HCT116 (cell line): ENCODE results near the gene SLC6A7. TPM values are rescaled to one million over a fixed set of nuclear protein-coding genes. Genes with fewer than 3 reads are reported as not detected.

ENCODE experiments used
- ATAC-seq: fragments of 200-7000 bp; cut with Tn5 transposase; 2 replicates; pipeline ENCODE4 v1.9.1; 2020; ENCODE audit warnings: mild to moderate bottlenecking, moderate library complexity
- BruUV-seq: library from RNA; stranded (reverse); fragments of 400-500 nt; replicated peaks from 2 replicates; lab custom pipeline; 2021; lab: Mats Ljungman, UMichigan
- CTCF ChIA-PET: fragments of 300-600 bp; sonication (Branson Sonifier 250); formaldehyde crosslinking; loops from one replicate; lab custom pipeline; 2021; ENCODE audit warnings: antibody characterized with exemption; lab: Charles Lee
- POLR2A ChIA-PET: fragments of 300-600, 350-600 bp; sonication (Branson Sonifier 250); formaldehyde crosslinking; loops from one replicate; lab custom pipeline; 2021; ENCODE audit warnings: antibody characterized with exemption; lab: Charles Lee
- RAD21 ChIA-PET, 2 experiments: fragments of 300-600 bp; sonication (Branson Sonifier 250); formaldehyde crosslinking; loops; one replicate each; lab custom pipeline; 2023; ENCODE audit warnings: low total read pairs in 2 of 2; ENCODE audit not compliant: uncharacterized antibody in 2 of 2, unreplicated experiment in 2 of 2, low non-redundant PET in 1 of 2; lab: Charles Lee
- DNase-seq: peaks from one replicate; pipeline ENCODE4 v3.0.0-alpha.2; 2010; ENCODE audit warnings: low read depth, low spot score
- H2AFZ ChIP-seq: fragments of 200-600 bp; shearing (Covaris generic), sonication (generic); 2 replicates; pipeline ENCODE4 v1.6.1; 2017; ENCODE audit warnings: low read depth, mixed run types, mixed read lengths, antibody characterized with exemption, low read length; ENCODE audit not compliant: poor library complexity, severe bottlenecking
- H3K27ac ChIP-seq: 2 replicates; pipeline ENCODE4 v1.5.1; 2012; ENCODE audit warnings: low read depth, low read length
- H3K27me3 ChIP-seq: fragments of 200-600 bp; sonication (generic); 2 replicates; pipeline ENCODE4 v1.6.1; 2016; ENCODE audit warnings: mixed run types, low read length, mixed read lengths; ENCODE audit not compliant: insufficient read depth
- H3K36me3 ChIP-seq, 2 experiments: fragments of 200-500 bp in 1 of 2; fragments of 200-600 bp in 1 of 2; sonication (Bioruptor generic) in 1 of 2; sonication (generic) in 1 of 2; 2 replicates each; pipeline versions ENCODE4 v1.5.1 to v1.6.1; 2014 to 2016; ENCODE audit warnings: low read length in 2 of 2, inconsistent platforms in 1 of 2, mixed read lengths in 1 of 2, mixed run types in 1 of 2; ENCODE audit not compliant: insufficient read depth in 2 of 2, control insufficient read depth in 1 of 2
- H3K4me1 ChIP-seq, 2 experiments: fragments of 200-600 bp in 1 of 2; sonication (generic) in 1 of 2; 2 replicates each; pipeline versions ENCODE4 v1.5.1 to v1.6.1; 2012 to 2017; ENCODE audit warnings: low read length in 2 of 2, inconsistent platforms in 1 of 2, mild to moderate bottlenecking in 1 of 2, mixed read lengths in 1 of 2, mixed run types in 1 of 2, moderate library complexity in 1 of 2; ENCODE audit not compliant: insufficient read depth in 2 of 2, control insufficient read depth in 1 of 2
- H3K4me2 ChIP-seq: fragments of 200-600 bp; sonication (generic); 2 replicates; pipeline ENCODE4 v1.6.1; 2017; ENCODE audit warnings: mixed run types, low read length, mixed read lengths
- H3K4me3 ChIP-seq, 2 experiments: fragments of 200-600 bp in 1 of 2; sonication (generic) in 1 of 2; replicated peaks in 1 of 2; 2 replicates each; pipeline ENCODE4 v1.5.1; 2011 to 2016; ENCODE audit warnings: low read length in 2 of 2, control low read depth in 1 of 2, low read depth in 1 of 2, mild to moderate bottlenecking in 1 of 2, mixed read lengths in 1 of 2, mixed run types in 1 of 2
- H3K79me2 ChIP-seq: fragments of 200-600 bp; sonication (generic); 2 replicates; pipeline ENCODE4 v1.6.1; 2017; ENCODE audit warnings: mild to moderate bottlenecking, mixed run types, low read length, moderate library complexity, mixed read lengths; ENCODE audit not compliant: insufficient read depth
- H3K9ac ChIP-seq: fragments of 200-600 bp; sonication (generic); 2 replicates; pipeline ENCODE4 v1.6.1; 2016; ENCODE audit warnings: low read length, mixed read lengths
- H3K9me2 ChIP-seq: fragments of 200-600 bp; sonication (generic), shearing (Covaris generic); 2 replicates; pipeline ENCODE4 v1.6.1; 2017; ENCODE audit warnings: mixed run types, mild to moderate bottlenecking, moderate library complexity; ENCODE audit not compliant: insufficient read depth
- H3K9me3 ChIP-seq, 2 experiments: fragments of 200-500 bp in 1 of 2; fragments of 200-600 bp in 1 of 2; sonication (Bioruptor generic) in 1 of 2; sonication (generic) in 1 of 2; 2 replicates each; pipeline ENCODE4 v1.6.1; 2014 to 2017; ENCODE audit warnings: low read length in 2 of 2, mixed read lengths in 2 of 2, inconsistent platforms in 1 of 2, low read depth in 1 of 2, mild to moderate bottlenecking in 1 of 2, mixed run types in 1 of 2, moderate library complexity in 1 of 2; ENCODE audit not compliant: control insufficient read depth in 1 of 2, insufficient read depth in 1 of 2
- H4K20me1 ChIP-seq: fragments of 200-600 bp; sonication (generic), shearing (Covaris generic); 2 replicates; pipeline ENCODE4 v1.6.1; 2017; ENCODE audit warnings: mixed run types, mild to moderate bottlenecking, moderate library complexity; ENCODE audit not compliant: insufficient read depth
- CBX3 ChIP-seq: IDR thresholded peaks from 2 replicates; pipeline ENCODE4 v1.6.1; 2012; ENCODE audit warnings: low read depth
- CEBPB ChIP-seq: IDR thresholded peaks from 2 replicates; pipeline ENCODE4 v1.6.1; 2012; ENCODE audit warnings: low read depth
- ELF1 ChIP-seq: IDR thresholded peaks from 2 replicates; pipeline ENCODE4 v1.6.1; 2012; ENCODE audit warnings: low read depth, borderline replicate concordance
- EZH2 ChIP-seq: fragments of 200-600 bp; sonication (generic); IDR thresholded peaks from 2 replicates; pipeline ENCODE4 v1.6.1; 2017; ENCODE audit warnings: antibody characterized with exemption, mixed run types
- MAX ChIP-seq: IDR thresholded peaks from 2 replicates; pipeline ENCODE4 v1.6.1; 2012
- POLR2A ChIP-seq: IDR thresholded peaks from 2 replicates; pipeline ENCODE4 v1.7.0; 2011; ENCODE audit warnings: borderline replicate concordance; ENCODE audit not compliant: insufficient read depth, insufficient read length; ENCODE audit errors: extremely low read depth
- SIN3A ChIP-seq: IDR thresholded peaks from 2 replicates; pipeline ENCODE4 v1.6.1; 2012; ENCODE audit warnings: low read depth
- ZBTB33 ChIP-seq: IDR thresholded peaks from 2 replicates; pipeline ENCODE4 v1.6.1; 2011; ENCODE audit warnings: mild to moderate bottlenecking, low read length, moderate library complexity; ENCODE audit not compliant: insufficient replicate concordance; ENCODE audit errors: extremely low read depth
- ZNF274 ChIP-seq: fragments of 200-500 bp; sonication (Bioruptor generic); IDR thresholded peaks from 2 replicates; pipeline ENCODE4 v1.6.1; 2014; ENCODE audit warnings: mild to moderate bottlenecking, low read depth, low read length, inconsistent platforms
- intact Hi-C: fragments of 100-400 bp; cut with micrococcal nuclease; formaldehyde crosslinking; loops from 2 replicates; pipeline ENCODE4 v1.10.0; 2022
- total RNA-seq: library from RNA; stranded (reverse); gene quantifications from one replicate; pipeline ENCODE4 v1.2.1, GENCODE V29; 2021; ENCODE audit not compliant: unreplicated experiment
- TF ChIP-seq, protein P1 (sequence below), 3 experiments: fragments of 200-600 bp in 1 of 3; sonication (generic) in 1 of 3; IDR thresholded peaks in 2 of 3; conservative IDR thresholded peaks in 1 of 3; 2 replicates each; pipeline ENCODE4 v1.5.1; 2012 to 2017; ENCODE audit warnings: low read depth in 2 of 3, low read length in 2 of 3, antibody characterized with exemption in 1 of 3, borderline replicate concordance in 1 of 3, control low read depth in 1 of 3, mild to moderate bottlenecking in 1 of 3, mixed read lengths in 1 of 3, mixed run types in 1 of 3, moderate library complexity in 1 of 3; ENCODE audit not compliant: insufficient read depth in 1 of 3
- TF ChIP-seq, protein P2 (sequence below): IDR thresholded peaks from 2 replicates; pipeline ENCODE4 v1.6.1; 2012; ENCODE audit warnings: low read depth

The SLC6A7 gene
- total RNA-seq, 1 experiment from 2014 or later = not detected

DNA sequence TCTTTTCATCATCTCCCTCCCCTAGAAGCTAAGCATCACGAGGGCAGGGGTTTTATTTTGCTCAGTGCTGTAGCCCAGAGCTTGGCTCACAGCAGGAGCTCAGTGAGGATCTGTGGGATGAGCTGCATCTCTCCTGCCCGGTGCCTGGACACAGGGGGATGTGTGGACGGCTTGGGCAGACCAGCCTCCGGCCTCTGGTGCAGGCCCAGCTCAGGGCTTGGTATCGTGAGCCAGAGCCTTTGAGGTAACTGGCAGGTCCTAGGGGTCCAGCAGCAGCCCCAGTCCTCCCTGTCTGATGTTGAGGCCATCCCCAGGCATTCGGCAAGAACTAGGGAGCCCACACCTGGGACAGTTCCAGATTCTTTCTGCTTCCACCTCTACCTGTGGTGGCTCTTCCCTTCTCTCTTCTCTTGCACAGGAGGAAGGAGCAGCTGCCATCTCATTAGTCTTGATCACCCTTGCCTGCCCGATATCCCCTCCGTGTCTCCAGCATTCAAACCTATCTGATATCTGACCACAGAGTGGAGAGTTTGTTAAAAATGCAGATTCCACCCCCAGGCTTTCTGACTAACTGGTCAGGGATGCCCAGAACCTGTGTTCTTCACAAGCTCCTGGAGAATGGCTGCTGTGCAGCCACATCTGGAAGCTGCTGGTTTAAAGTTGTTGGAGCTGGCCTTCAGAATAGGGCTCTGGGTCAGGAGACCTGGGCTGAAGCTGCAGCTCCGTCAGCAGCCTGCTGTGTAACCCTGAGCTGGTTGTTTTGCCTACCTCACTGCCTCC, 7.9 kb upstream of the SLC6A7 start:
- no peak for TF ChIP-seq CBX3
- TF ChIP-seq, all 23 proteins: peak for 0
- no peak overlapping the region for H3K9ac ChIP-seq
- CTCF ChIA-PET = no interaction called here

DNA sequence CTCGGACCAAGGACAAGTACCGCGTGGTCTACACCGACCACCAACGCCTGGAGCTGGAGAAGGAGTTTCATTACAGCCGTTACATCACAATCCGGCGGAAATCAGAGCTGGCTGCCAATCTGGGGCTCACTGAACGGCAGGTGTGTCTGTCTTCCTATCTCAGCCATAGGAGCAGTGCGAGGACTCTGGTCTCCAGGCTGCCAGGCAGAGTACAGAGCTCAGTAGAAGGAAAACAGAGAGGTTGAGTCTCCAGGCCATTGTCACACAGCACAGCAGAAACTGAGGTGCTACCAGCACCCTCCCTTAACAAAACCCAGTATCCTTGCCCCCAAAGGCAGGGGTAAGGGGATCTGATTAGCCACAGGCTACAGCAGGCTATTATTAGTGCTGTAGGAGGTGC, 7.1 kb upstream of the SLC6A7 start:
- Histone ChIP-seq H3K4me1 (peaks cover 0 to 7% of the 10 kb centered on the region in 2 experiments; a peak in 1 of 4 replicates), H3K4me3 (no peak overlapping the region), H3K36me3 (no peaks in the 10 kb centered on the region), H3K4me2 (no peak overlapping the region), H3K27me3 (no peaks in the 10 kb centered on the region), H4K20me1 (no peaks in the 10 kb centered on the region), H3K9ac (no peak overlapping the region), H3K79me2 (no peaks in the 10 kb centered on the region), H3K9me3 (no peaks in the 10 kb centered on the region), H3K27ac (no peak overlapping the region), H2AFZ (no peak overlapping the region), H3K9me2 (no peaks in the 10 kb centered on the region)
- ChIA-PET CTCF (no interaction called here), RAD21 (no interaction called here), POLR2A (no interaction called here)
- intact Hi-C loops = no loop called here
- no TSS peak for BruUV-seq
- no peak for ATAC-seq
- DNase-seq = no peak
- TF ChIP-seq CEBPB = no peak
- TF ChIP-seq EZH2 = no peak
- TF ChIP-seq SIN3A = no peak
- TF ChIP-seq ELF1 = no peak
- TF ChIP-seq, protein P1, sequence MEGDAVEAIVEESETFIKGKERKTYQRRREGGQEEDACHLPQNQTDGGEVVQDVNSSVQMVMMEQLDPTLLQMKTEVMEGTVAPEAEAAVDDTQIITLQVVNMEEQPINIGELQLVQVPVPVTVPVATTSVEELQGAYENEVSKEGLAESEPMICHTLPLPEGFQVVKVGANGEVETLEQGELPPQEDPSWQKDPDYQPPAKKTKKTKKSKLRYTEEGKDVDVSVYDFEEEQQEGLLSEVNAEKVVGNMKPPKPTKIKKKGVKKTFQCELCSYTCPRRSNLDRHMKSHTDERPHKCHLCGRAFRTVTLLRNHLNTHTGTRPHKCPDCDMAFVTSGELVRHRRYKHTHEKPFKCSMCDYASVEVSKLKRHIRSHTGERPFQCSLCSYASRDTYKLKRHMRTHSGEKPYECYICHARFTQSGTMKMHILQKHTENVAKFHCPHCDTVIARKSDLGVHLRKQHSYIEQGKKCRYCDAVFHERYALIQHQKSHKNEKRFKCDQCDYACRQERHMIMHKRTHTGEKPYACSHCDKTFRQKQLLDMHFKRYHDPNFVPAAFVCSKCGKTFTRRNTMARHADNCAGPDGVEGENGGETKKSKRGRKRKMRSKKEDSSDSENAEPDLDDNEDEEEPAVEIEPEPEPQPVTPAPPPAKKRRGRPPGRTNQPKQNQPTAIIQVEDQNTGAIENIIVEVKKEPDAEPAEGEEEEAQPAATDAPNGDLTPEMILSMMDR (IDR thresholded peaks at IDR 0.05 in 2 of 3, conservative IDR thresholded peaks at IDR 0.05 in 1 of 3; ENCODE audit: borderline replicate concordance in 1 of 3, insufficient read depth in 1 of 3, low read depth in 2 of 3, low read length in 2 of 3) = no peak
- TF ChIP-seq ZBTB33 = no peak
- TF ChIP-seq CBX3 = no peak
- TF ChIP-seq, protein P2, sequence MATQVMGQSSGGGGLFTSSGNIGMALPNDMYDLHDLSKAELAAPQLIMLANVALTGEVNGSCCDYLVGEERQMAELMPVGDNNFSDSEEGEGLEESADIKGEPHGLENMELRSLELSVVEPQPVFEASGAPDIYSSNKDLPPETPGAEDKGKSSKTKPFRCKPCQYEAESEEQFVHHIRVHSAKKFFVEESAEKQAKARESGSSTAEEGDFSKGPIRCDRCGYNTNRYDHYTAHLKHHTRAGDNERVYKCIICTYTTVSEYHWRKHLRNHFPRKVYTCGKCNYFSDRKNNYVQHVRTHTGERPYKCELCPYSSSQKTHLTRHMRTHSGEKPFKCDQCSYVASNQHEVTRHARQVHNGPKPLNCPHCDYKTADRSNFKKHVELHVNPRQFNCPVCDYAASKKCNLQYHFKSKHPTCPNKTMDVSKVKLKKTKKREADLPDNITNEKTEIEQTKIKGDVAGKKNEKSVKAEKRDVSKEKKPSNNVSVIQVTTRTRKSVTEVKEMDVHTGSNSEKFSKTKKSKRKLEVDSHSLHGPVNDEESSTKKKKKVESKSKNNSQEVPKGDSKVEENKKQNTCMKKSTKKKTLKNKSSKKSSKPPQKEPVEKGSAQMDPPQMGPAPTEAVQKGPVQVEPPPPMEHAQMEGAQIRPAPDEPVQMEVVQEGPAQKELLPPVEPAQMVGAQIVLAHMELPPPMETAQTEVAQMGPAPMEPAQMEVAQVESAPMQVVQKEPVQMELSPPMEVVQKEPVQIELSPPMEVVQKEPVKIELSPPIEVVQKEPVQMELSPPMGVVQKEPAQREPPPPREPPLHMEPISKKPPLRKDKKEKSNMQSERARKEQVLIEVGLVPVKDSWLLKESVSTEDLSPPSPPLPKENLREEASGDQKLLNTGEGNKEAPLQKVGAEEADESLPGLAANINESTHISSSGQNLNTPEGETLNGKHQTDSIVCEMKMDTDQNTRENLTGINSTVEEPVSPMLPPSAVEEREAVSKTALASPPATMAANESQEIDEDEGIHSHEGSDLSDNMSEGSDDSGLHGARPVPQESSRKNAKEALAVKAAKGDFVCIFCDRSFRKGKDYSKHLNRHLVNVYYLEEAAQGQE = no peak
- no peak for TF ChIP-seq MAX
- no peak for TF ChIP-seq POLR2A
- TF ChIP-seq ZNF274 = no peak

More for the DNA sequence above, 7.9 kb upstream of the SLC6A7 start:
- ChIA-PET POLR2A (no interaction called here), RAD21 (no interaction called here)
- H3K4me3 ChIP-seq = no peak overlapping the region
- no peaks in the 10 kb centered on the region for H3K9me2 ChIP-seq
- H3K9me3 ChIP-seq = no peaks in the 10 kb centered on the region
- H3K27ac ChIP-seq = no peak overlapping the region
- H4K20me1 ChIP-seq = no peaks in the 10 kb centered on the region
- H2AFZ ChIP-seq = no peak overlapping the region
- H3K79me2 ChIP-seq = no peaks in the 10 kb centered on the region
- no peaks in the 10 kb centered on the region for H3K36me3 ChIP-seq
- no peaks in the 10 kb centered on the region for H3K27me3 ChIP-seq
- no peak overlapping the region for H3K4me2 ChIP-seq
- no peak for ATAC-seq
- no TSS peak for BruUV-seq
- peaks cover 0 to 7% of the 10 kb centered on the region in 2 experiments; a peak in 1 of 4 replicates for H3K4me1 ChIP-seq
- intact Hi-C loops = no loop called here
- DNase-seq = no peak
